AG09309 (cell line): Measurements from ENCODE around the gene OSBPL3.

Experiments used
- DNase-seq: peaks from one replicate; pipeline ENCODE4 v3.0.0-alpha.2; 2010; ENCODE audit warnings: low read depth
- H3K4me3 ChIP-seq: 2 replicates; pipeline ENCODE4 v1.5.1; 2011; ENCODE audit warnings: mild to moderate bottlenecking, low read depth, low read length, moderate library complexity; ENCODE audit not compliant: control insufficient read depth
- CTCF ChIP-seq: IDR thresholded peaks from 2 replicates; pipeline ENCODE4 v1.5.1; 2011; ENCODE audit warnings: mild to moderate bottlenecking, low read depth, low read length, inconsistent platforms; ENCODE audit not compliant: insufficient read depth, control insufficient read depth; ENCODE audit errors: missing control alignments

The OSBPL3 gene

GRCh38 chr7:24972991-24973390 is 7.0 kb downstream of the OSBPL3 start:
- no peak overlapping the region for H3K4me3 ChIP-seq
- no peak for TF ChIP-seq CTCF
- DNase-seq: no peak

GRCh38 chr7:24972166-24972477 is 7.9 kb downstream of the OSBPL3 start:
- no peak for TF ChIP-seq CTCF
- no peak overlapping the region for H3K4me3 ChIP-seq
- DNase-seq: no peak

GRCh38 chr7:24971333-24972165 is 8.4 kb downstream of the OSBPL3 start:
- peak; percentile 70 for DNase-seq
- H3K4me3 ChIP-seq: no peak overlapping the region
- TF ChIP-seq CTCF: no peak

- no peak for TF ChIP-seq CTCF
- DNase-seq: no peak
- no peak overlapping the region for H3K4me3 ChIP-seq
These were observed 9.3 kb downstream of the OSBPL3 start for GRCh38 chr7:24970676-24971075.

GRCh38 chr7:24968165-24968564 is 11.8 kb downstream of the OSBPL3 start:
- no peak for DNase-seq
- no peak for TF ChIP-seq CTCF
- H3K4me3 ChIP-seq: no peak overlapping the region

- DNase-seq: no peak
- no peak overlapping the region for H3K4me3 ChIP-seq
- no peak for TF ChIP-seq CTCF
These were observed 12.3 kb downstream of the OSBPL3 start for GRCh38 chr7:24967696-24968095.

GRCh38 chr7:24966802-24967201 is 13.2 kb downstream of the OSBPL3 start:
- no peak for TF ChIP-seq CTCF
- no peak for DNase-seq
- H3K4me3 ChIP-seq: no peak overlapping the region
